Activated CD4-positive, alpha-beta T cell treated with anti-CD3 and anti-CD28 coated beads for 4 hours (primary cell): ENCODE data around the gene DIMT1.

Experiments used
- DNase-seq, 2 donors: peaks; one replicate each; pipeline ENCODE4 v3.0.0-alpha.2; 2020

Gene DIMT1

GRCh38 chr5:62369039-62369438, 34.7 kb downstream of the DIMT1 start:
- no peak for DNase-seq

DNA sequence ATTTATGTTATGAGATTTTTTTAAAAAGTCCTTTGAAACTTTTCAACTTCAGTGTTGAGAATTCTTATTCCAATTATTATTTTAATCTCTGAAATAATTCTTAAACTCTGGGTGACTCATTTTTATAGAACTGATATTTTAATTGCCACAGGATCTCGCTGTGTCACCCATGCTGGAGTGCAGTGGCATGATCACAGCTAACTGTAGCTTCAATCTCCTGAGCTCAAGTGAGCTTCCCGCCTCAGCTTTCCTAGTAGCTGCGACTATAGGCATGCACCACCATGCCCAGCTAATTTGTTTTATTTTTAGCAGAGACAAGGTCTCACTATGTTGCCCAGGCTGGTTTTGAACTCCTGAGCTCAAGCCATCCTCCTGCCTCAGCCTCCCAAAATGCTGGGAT, 41.0 kb downstream of the DIMT1 start:
- no peak for DNase-seq

DNA sequence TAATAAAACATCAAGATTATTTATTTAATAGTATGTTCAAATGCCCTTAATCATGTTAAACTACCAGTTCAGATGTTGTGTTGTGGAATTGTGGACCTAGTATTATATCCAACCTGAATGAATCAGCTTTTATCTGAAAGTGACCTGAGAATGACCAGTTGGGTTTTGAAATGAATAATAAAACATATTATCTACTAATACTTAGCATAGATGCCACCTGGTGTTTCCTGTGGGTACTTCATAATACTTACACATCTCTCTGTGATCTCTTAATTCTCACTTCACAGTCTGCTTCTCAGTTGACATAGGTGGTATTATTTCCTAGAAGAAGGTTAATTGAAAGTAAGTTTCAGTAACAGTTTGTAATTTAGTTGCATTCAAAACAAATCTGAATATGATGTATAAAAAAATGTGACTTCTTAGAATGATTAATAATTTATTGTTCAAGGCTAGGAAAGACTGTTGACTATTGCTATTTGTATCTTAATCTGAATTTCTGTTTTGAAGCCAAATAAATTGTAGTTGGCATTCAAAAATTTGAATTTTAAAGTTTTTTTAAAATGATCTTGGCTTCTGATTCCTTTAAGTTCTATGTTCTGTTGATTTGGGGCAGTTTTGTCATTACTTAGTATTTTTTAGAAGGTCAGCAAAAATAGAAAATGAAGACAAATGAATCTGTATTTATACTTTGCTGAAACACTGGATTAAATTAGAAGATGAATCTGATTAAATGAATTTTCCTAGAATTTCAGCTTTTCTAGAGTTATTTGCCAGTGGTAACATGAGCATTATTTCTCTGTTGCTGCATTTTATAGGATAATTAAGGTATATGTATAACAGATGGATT, 49.5 kb downstream of the DIMT1 start:
- peak in 1 of 2 donors; percentile 33 for DNase-seq

- DNase-seq = no peak
Observed at GRCh38 chr5:62348723-62349481, 54.8 kb downstream of the DIMT1 start.

DNA sequence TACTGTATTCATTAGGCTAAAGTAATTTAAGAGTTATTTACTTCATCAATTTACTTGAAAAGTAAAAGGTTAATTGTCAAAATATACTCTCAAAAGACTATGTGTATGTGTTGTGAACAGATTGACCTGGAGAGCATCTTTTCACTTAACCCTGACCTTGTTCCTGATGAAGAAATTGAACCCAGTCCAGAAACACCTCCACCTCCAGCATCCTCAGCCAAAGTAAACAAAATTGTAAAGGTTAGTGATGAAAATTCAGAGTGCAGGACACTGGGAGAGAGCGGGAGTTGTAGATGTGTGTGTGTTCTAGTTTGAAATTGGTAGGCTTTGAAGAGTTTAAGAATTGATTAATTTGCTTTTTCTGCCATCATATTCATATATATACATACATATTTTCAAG, 55.8 kb downstream of the DIMT1 start:
- no peak for DNase-seq

DNA sequence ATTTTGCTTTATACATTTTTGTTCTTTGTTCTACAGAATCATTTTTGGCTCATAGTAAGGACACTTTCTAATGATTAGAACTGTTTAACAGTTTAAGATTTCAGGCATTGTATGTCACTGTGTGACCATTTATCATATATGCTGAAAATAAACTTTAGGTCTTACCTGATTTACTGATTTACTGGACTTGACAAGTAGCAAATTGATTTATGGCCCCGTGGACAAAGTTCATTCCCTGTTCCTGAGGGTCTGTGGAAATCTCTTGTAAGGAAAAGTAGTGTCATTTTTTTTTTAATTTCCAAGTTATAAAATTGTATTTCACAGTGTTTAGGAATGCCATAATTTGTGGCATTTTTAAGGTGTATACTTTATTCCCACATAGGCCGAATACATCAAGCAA, 57.0 kb downstream of the DIMT1 start:
- no peak for DNase-seq

GRCh38 chr5:62343428-62343827, 60.3 kb downstream of the DIMT1 start:
- no peak for DNase-seq

DNA sequence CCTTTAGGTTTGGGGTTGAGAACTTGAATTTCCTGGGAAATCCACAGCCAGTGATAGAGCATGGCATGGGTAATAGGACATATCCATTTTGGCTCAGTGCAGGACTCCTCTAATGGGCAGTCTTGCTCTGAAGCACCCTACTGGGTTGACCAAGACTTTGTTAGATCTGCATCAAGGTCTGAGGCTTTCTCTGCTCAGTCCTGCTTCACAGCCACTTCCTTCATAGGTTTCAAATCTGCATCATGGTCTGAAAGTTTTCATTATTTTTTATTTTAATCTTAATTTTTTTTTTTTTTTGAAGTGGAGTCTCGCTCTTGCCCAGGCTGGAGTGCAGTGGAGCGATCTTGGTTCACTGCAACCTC, 61.2 kb downstream of the DIMT1 start:
- DNase-seq = no peak

GRCh38 chr5:62341783-62342475, 61.8 kb downstream of the DIMT1 start:
- DNase-seq = peak in 1 of 2 donors; percentile 4

GRCh38 chr5:62340979-62341378, 62.7 kb downstream of the DIMT1 start:
- no peak for DNase-seq

- peak in 1 of 2 donors; percentile 27 for DNase-seq
Observed at GRCh38 chr5:62340392-62340791, 63.3 kb downstream of the DIMT1 start.
